HCT116 (cell line): ENCODE measurements around the gene ACAD9. TPM values are rescaled to one million over a fixed set of nuclear protein-coding genes. Genes with fewer than 3 reads are reported as not detected.

Experiments
- ATAC-seq: fragments of 200-7000 bp; cut with Tn5 transposase; 2 replicates; pipeline ENCODE4 v1.9.1; 2020; ENCODE audit warnings: mild to moderate bottlenecking, moderate library complexity
- BruUV-seq: library from RNA; stranded (reverse); fragments of 400-500 nt; replicated peaks from 2 replicates; lab custom pipeline; 2021; lab: Mats Ljungman, UMichigan
- CTCF ChIA-PET: fragments of 300-600 bp; sonication (Branson Sonifier 250); formaldehyde crosslinking; loops from one replicate; lab custom pipeline; 2021; ENCODE audit warnings: antibody characterized with exemption; lab: Charles Lee
- POLR2A ChIA-PET: fragments of 300-600, 350-600 bp; sonication (Branson Sonifier 250); formaldehyde crosslinking; loops from one replicate; lab custom pipeline; 2021; ENCODE audit warnings: antibody characterized with exemption; lab: Charles Lee
- RAD21 ChIA-PET, 2 experiments: fragments of 300-600 bp; sonication (Branson Sonifier 250); formaldehyde crosslinking; loops; one replicate each; lab custom pipeline; 2023; ENCODE audit warnings: low total read pairs in 2 of 2; ENCODE audit not compliant: uncharacterized antibody in 2 of 2, unreplicated experiment in 2 of 2, low non-redundant PET in 1 of 2; lab: Charles Lee
- DNase-seq: peaks from one replicate; pipeline ENCODE4 v3.0.0-alpha.2; 2010; ENCODE audit warnings: low read depth, low spot score
- H2AFZ ChIP-seq: fragments of 200-600 bp; shearing (Covaris generic), sonication (generic); 2 replicates; pipeline ENCODE4 v1.6.1; 2017; ENCODE audit warnings: low read depth, mixed run types, mixed read lengths, antibody characterized with exemption, low read length; ENCODE audit not compliant: poor library complexity, severe bottlenecking
- H3K27ac ChIP-seq: 2 replicates; pipeline ENCODE4 v1.5.1; 2012; ENCODE audit warnings: low read depth, low read length
- H3K27me3 ChIP-seq: fragments of 200-600 bp; sonication (generic); 2 replicates; pipeline ENCODE4 v1.6.1; 2016; ENCODE audit warnings: mixed run types, low read length, mixed read lengths; ENCODE audit not compliant: insufficient read depth
- H3K36me3 ChIP-seq, 2 experiments: fragments of 200-500 bp in 1 of 2; fragments of 200-600 bp in 1 of 2; sonication (Bioruptor generic) in 1 of 2; sonication (generic) in 1 of 2; 2 replicates each; pipeline versions ENCODE4 v1.5.1 to v1.6.1; 2014 to 2016; ENCODE audit warnings: low read length in 2 of 2, inconsistent platforms in 1 of 2, mixed read lengths in 1 of 2, mixed run types in 1 of 2; ENCODE audit not compliant: insufficient read depth in 2 of 2, control insufficient read depth in 1 of 2
- H3K4me1 ChIP-seq, 2 experiments: fragments of 200-600 bp in 1 of 2; sonication (generic) in 1 of 2; 2 replicates each; pipeline versions ENCODE4 v1.5.1 to v1.6.1; 2012 to 2017; ENCODE audit warnings: low read length in 2 of 2, inconsistent platforms in 1 of 2, mild to moderate bottlenecking in 1 of 2, mixed read lengths in 1 of 2, mixed run types in 1 of 2, moderate library complexity in 1 of 2; ENCODE audit not compliant: insufficient read depth in 2 of 2, control insufficient read depth in 1 of 2
- H3K4me2 ChIP-seq: fragments of 200-600 bp; sonication (generic); 2 replicates; pipeline ENCODE4 v1.6.1; 2017; ENCODE audit warnings: mixed run types, low read length, mixed read lengths
- H3K4me3 ChIP-seq, 2 experiments: fragments of 200-600 bp in 1 of 2; sonication (generic) in 1 of 2; replicated peaks in 1 of 2; 2 replicates each; pipeline ENCODE4 v1.5.1; 2011 to 2016; ENCODE audit warnings: low read length in 2 of 2, control low read depth in 1 of 2, low read depth in 1 of 2, mild to moderate bottlenecking in 1 of 2, mixed read lengths in 1 of 2, mixed run types in 1 of 2
- H3K79me2 ChIP-seq: fragments of 200-600 bp; sonication (generic); 2 replicates; pipeline ENCODE4 v1.6.1; 2017; ENCODE audit warnings: mild to moderate bottlenecking, mixed run types, low read length, moderate library complexity, mixed read lengths; ENCODE audit not compliant: insufficient read depth
- H3K9ac ChIP-seq: fragments of 200-600 bp; sonication (generic); 2 replicates; pipeline ENCODE4 v1.6.1; 2016; ENCODE audit warnings: low read length, mixed read lengths
- H3K9me2 ChIP-seq: fragments of 200-600 bp; sonication (generic), shearing (Covaris generic); 2 replicates; pipeline ENCODE4 v1.6.1; 2017; ENCODE audit warnings: mixed run types, mild to moderate bottlenecking, moderate library complexity; ENCODE audit not compliant: insufficient read depth
- H3K9me3 ChIP-seq, 2 experiments: fragments of 200-500 bp in 1 of 2; fragments of 200-600 bp in 1 of 2; sonication (Bioruptor generic) in 1 of 2; sonication (generic) in 1 of 2; 2 replicates each; pipeline ENCODE4 v1.6.1; 2014 to 2017; ENCODE audit warnings: low read length in 2 of 2, mixed read lengths in 2 of 2, inconsistent platforms in 1 of 2, low read depth in 1 of 2, mild to moderate bottlenecking in 1 of 2, mixed run types in 1 of 2, moderate library complexity in 1 of 2; ENCODE audit not compliant: control insufficient read depth in 1 of 2, insufficient read depth in 1 of 2
- H4K20me1 ChIP-seq: fragments of 200-600 bp; sonication (generic), shearing (Covaris generic); 2 replicates; pipeline ENCODE4 v1.6.1; 2017; ENCODE audit warnings: mixed run types, mild to moderate bottlenecking, moderate library complexity; ENCODE audit not compliant: insufficient read depth
- CEBPB ChIP-seq: IDR thresholded peaks from 2 replicates; pipeline ENCODE4 v1.6.1; 2012; ENCODE audit warnings: low read depth
- CTCF ChIP-seq, 3 experiments: fragments of 200-600 bp in 1 of 3; sonication (generic) in 1 of 3; IDR thresholded peaks in 2 of 3; conservative IDR thresholded peaks in 1 of 3; 2 replicates each; pipeline ENCODE4 v1.5.1; 2012 to 2017; ENCODE audit warnings: low read depth in 2 of 3, low read length in 2 of 3, antibody characterized with exemption in 1 of 3, borderline replicate concordance in 1 of 3, control low read depth in 1 of 3, mild to moderate bottlenecking in 1 of 3, mixed read lengths in 1 of 3, mixed run types in 1 of 3, moderate library complexity in 1 of 3; ENCODE audit not compliant: insufficient read depth in 1 of 3
- EGR1 ChIP-seq: IDR thresholded peaks from 2 replicates; pipeline ENCODE4 v1.6.1; 2012; ENCODE audit warnings: low read depth
- FOSL1 ChIP-seq: IDR thresholded peaks from 2 replicates; pipeline ENCODE4 v1.6.1; 2012; ENCODE audit warnings: low read depth
- JUND ChIP-seq: IDR thresholded peaks from 2 replicates; pipeline ENCODE4 v1.6.1; 2012
- MAX ChIP-seq: IDR thresholded peaks from 2 replicates; pipeline ENCODE4 v1.6.1; 2012
- POLR2AphosphoS5 ChIP-seq: IDR thresholded peaks from 2 replicates; pipeline ENCODE4 v1.6.1; 2011; ENCODE audit warnings: mild to moderate bottlenecking, low read depth, low read length, moderate library complexity
- REST ChIP-seq: IDR thresholded peaks from 2 replicates; pipeline ENCODE4 v1.6.1; 2012; ENCODE audit warnings: low read depth
- SP1 ChIP-seq: IDR thresholded peaks from 2 replicates; pipeline ENCODE4 v1.6.1; 2012; ENCODE audit warnings: low read depth
- SRF ChIP-seq: IDR thresholded peaks from 2 replicates; pipeline ENCODE4 v1.6.1; 2012; ENCODE audit warnings: low read depth
- TCF7L2 ChIP-seq: IDR thresholded peaks from 2 replicates; pipeline ENCODE4 v1.7.0; 2011; ENCODE audit warnings: borderline replicate concordance, inconsistent platforms; ENCODE audit not compliant: insufficient read depth, insufficient read length; ENCODE audit errors: extremely low read depth
- YY1 ChIP-seq: IDR thresholded peaks from 2 replicates; pipeline ENCODE4 v1.6.1; 2011; ENCODE audit warnings: low read length, low read depth, moderate library complexity, mild to moderate bottlenecking; ENCODE audit not compliant: insufficient replicate concordance; ENCODE audit errors: extremely low read depth
- ZFX ChIP-seq: fragments of 450-650 bp; IDR thresholded peaks from 2 replicates; pipeline ENCODE4 v1.6.1; 2017
- ZNF274 ChIP-seq: fragments of 200-500 bp; sonication (Bioruptor generic); IDR thresholded peaks from 2 replicates; pipeline ENCODE4 v1.6.1; 2014; ENCODE audit warnings: mild to moderate bottlenecking, low read depth, low read length, inconsistent platforms
- intact Hi-C: fragments of 100-400 bp; cut with micrococcal nuclease; formaldehyde crosslinking; loops from 2 replicates; pipeline ENCODE4 v1.10.0; 2022
- total RNA-seq: library from RNA; stranded (reverse); gene quantifications from one replicate; pipeline ENCODE4 v1.2.1, GENCODE V29; 2021; ENCODE audit not compliant: unreplicated experiment
- TF ChIP-seq, protein P1 (sequence below): IDR thresholded peaks from 2 replicates; pipeline ENCODE4 v1.6.1; 2012

ACAD9 gene
- total RNA-seq, 1 experiment from 2014 or later, result 55.8 TPM

DNA sequence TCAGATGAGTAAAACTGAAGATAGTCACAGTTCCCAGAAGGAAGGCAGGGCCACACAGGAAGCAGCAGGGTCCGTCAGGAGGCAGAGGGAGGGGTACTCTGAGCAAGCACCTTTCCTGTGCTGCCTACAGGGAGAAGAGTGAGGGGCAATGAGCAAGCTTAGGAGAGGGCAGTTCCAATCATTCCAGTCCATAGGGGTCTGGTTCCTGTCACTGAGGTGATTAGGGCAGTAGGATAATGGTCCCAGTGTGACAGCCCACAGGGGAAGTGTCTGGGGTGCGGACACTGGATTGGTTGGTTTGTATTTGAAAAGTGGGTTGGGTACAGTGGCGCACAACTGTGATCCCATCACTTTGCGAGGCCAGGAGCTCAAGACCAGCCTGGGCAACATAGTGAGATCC, 7.1 kb upstream of the ACAD9 start:
- no peak for ATAC-seq
- no peaks in the 10 kb centered on the region for H3K79me2 ChIP-seq
- BruUV-seq, result no TSS peak
- H3K36me3 ChIP-seq, result no peaks in the 10 kb centered on the region
- no peak for DNase-seq
- no peak overlapping the region for H3K27ac ChIP-seq
- intact Hi-C loops, result no loop called here
- ChIA-PET POLR2A (no interaction called here), CTCF (no interaction called here), RAD21 (no interaction called here)
- no peaks in the 10 kb centered on the region for H4K20me1 ChIP-seq
- H3K9me3 ChIP-seq, result no peaks in the 10 kb centered on the region
- TF ChIP-seq EGR1 (no peak), ZNF274 (no peak), CEBPB (no peak), POLR2AphosphoS5 (no peak), ZFX (no peak), YY1 (no peak), MAX (no peak), TCF7L2 (no peak), FOSL1 (no peak), SRF (no peak), SP1 (no peak), CTCF (IDR thresholded peaks at IDR 0.05 in 2 of 3, conservative IDR thresholded peaks at IDR 0.05 in 1 of 3; ENCODE audit: borderline replicate concordance in 1 of 3, insufficient read depth in 1 of 3, low read depth in 2 of 3, low read length in 2 of 3) (no peak), JUND (no peak), REST (no peak)
- TF ChIP-seq, protein P1, sequence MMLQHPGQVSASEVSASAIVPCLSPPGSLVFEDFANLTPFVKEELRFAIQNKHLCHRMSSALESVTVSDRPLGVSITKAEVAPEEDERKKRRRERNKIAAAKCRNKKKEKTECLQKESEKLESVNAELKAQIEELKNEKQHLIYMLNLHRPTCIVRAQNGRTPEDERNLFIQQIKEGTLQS, result no peak
- no peak overlapping the region for H3K9ac ChIP-seq
- H3K4me1 ChIP-seq, result peaks cover 0 to 8% of the 10 kb centered on the region in 2 experiments; a peak in 1 of 4 replicates
- no peak overlapping the region for H3K4me2 ChIP-seq
- no peaks in the 10 kb centered on the region for H3K27me3 ChIP-seq
- H3K9me2 ChIP-seq, result no peaks in the 10 kb centered on the region
- no peak overlapping the region for H3K4me3 ChIP-seq
- no peak overlapping the region for H2AFZ ChIP-seq
